ENCODE results near the gene MCM9. TPM values are rescaled to one million over a fixed set of nuclear protein-coding genes. Genes with fewer than 3 reads are reported as not detected.
A peak's percentile ranks its signal among the peaks of the same experiment; 100 is the strongest.

MCM9 gene
- total RNA-seq, 1 experiment from 2014 or later: 7.5 TPM

DNA sequence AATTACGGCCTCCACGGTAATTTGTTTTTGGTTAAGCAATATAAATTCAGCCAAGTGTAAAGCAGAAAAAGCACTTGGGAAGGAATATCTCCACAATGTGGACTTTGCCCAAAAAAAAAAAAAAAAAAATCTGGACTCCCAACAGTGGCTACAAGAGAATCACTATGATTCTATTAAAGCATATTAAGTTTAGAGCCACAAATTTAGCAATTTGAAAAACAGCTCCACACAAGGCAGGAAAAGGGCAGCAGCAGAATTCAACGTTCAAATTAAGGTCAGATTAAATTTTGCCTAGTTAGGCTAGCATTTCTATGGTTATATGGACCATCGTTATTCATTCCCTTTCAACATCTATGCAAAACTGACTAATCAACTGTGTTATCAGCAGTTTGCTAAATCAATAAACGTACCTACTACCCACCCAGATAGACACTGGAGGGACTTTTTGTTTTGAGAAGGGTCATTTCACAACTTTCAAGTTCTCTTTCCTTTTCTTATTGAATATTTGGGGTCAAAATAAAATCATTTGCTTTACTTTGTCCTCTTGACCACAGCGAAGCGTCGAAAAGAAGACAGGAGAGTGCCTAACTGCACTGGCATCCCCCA, 1.0 kb downstream of the MCM9 start:
- no peak for DNase-seq (ENCODE audit: extremely low read depth, low read depth)

DNA sequence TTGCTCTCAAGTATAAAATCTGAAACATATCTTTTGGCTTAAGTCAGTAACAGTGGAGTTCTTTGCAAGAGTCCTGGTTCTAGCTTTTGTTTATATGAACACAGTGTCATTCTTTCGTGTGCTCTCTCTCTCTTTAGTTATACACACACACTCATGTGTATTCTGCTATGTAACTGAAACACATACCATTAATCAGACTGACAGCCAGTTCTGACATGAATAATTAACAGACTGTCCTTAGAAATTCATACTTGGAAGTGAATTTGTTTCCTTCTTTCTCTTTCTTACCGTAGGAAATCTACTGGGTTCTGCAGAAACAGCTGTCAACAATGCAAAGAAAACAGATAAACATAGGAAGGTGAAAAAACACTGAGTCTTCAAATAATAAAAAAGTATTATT, 2.5 kb downstream of the MCM9 start:
- DNase-seq (ENCODE audit: extremely low read depth, low read depth): no peak

DNA sequence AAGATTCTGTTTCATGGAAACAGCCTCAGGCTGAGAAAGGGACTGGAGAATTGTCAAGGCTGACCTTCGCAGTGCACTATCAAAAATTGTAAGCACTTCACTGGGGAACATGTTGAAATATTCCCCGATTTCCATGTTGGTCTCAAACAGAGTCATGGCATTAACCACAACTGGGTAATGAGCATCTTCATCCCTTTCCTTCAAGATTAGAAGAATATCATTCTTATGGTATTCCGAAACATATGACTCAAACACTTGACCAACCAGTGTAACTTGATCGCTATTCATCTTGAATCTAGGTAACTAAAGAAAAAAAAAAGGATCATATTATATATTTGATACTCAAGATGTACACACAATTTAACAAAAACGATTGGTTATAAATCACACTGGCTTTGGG, 3.5 kb downstream of the MCM9 start:
- DNase-seq (ENCODE audit: extremely low read depth, low read depth): no peak

DNA sequence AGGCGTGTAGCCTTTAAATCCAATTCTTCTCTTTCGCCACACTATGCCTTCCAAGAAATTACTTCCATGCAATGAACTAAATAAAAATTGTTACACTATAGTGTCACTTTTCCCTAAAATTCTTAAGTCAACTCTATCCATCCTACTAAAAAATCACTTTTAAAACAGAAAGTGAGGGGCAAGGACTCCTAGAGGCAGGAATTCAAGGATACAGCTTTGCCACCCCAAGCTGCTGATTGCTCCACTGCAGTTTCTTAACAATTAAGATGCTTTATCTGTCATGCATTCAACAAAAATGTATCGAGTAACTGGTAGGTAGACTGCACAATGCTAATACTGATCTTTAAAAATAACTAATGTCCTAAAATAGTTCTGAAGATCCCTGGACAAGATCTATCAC, 4.3 kb downstream of the MCM9 start:
- DNase-seq (ENCODE audit: extremely low read depth, low read depth): no peak

DNA sequence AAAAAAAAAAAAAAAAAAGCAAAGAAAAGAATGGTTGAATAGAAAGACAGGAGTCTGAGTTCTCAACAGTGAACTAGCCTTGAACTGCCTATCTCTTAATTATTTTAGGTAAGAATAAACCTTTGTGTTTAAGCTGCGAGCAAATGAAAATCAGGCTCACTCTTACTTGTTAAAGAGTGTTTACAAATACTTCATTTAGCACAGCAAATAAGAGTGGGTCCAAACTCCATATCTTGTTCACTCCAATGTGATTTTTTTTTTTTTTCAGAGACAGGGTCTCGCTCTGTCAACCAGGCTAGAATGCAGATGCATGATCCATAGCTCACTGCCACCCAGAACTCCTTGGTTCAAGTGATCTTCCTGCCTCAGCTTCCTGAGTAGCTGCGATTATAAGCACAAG, 11.9 kb downstream of the MCM9 start:
- DNase-seq (ENCODE audit: extremely low read depth, low read depth): no peak

DNA sequence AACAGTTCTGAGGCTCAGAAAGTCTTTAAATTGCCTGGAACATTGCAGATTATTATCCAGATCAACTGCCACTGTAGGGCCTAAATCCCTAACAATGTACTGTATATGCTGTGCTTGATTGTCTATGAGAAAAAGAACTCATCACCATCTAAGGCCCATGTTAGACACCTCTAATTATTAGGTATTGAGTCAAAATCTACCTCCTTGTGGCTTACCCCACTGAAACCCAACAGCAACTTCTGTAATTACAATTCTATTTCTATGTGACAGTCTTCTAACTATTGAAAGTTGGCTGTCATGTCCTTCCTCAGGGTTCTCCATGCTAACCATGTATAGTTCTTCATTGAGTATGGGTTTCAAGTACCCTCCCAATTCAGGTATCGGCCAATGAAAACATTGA, 13.9 kb downstream of the MCM9 start:
- DNase-seq (ENCODE audit: extremely low read depth, low read depth): no peak

DNA sequence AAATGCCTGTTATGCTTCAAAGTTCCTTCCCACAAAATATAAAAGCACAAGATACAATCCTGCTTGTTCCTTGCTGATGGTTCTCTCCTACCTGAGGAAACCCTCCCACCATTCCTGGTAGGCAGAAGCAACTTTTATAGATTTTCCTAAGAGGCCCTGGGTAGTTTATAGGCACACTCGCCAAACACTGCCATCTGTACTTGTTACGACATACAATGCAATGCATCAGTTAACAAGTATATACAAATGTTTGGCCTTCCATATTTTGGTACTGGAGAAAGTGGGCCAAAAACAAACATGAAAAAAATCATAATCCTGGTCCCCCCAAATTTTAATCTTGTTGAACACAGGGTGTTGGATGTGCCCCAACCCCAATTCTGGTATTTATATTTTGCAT, 16.6 kb downstream of the MCM9 start:
- DNase-seq (ENCODE audit: extremely low read depth, low read depth): no peak

DNA sequence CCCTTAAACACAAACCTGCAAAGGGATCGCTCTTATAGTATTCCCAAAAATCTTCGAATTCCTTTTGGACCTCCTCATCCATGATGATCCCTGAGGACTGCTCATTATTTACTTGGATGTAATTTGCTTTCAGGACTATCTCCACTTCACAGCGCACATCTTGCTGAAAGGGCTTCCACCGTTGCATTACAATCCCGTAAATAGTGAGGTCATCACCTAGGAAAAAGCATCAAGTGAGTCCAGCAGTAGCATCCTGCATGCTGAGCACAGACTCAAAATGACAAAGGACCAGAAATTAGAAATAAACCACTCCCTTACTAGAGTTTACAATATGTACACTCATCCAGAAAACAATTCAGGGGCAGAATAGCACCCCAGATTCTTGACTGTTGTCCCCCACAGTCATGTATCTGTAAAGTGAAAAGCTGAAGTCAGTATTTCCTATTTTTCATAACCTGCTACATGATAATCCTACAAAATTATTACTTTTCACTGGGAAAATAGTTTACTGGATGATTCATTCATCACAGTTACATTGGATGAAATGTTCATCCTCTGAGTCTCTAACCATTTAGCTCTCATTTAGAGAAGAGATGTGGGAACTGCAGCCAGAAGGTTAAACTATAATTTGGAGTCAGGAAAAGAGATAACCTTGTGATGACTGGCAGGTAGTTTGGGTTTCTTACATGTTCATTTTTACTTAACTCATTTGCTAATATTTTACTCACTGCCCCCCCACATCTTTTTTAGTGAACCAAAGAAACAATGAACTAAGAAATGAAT, 17.2 kb downstream of the MCM9 start:
- no peak for DNase-seq (ENCODE audit: extremely low read depth, low read depth)

DNA sequence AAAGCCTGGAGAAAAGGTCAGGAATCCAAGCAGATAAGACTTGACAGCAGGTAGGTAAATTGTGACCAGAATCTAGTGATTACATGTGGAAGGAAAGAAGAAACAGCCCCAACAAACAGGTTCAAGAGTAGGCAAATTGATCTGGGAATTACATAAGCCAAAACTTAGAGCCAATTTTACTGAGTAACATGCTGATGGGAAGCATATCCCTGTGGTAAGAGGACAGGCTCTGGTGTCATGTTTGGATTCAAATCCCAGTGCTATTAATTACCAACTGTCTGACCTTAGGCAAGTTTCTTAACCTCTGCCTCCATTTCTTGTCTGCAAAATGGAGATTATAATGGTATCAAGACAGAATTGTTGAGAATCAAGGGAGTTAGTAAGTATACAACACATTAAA, 20.4 kb downstream of the MCM9 start:
- no peak for DNase-seq (ENCODE audit: extremely low read depth, low read depth)

DNA sequence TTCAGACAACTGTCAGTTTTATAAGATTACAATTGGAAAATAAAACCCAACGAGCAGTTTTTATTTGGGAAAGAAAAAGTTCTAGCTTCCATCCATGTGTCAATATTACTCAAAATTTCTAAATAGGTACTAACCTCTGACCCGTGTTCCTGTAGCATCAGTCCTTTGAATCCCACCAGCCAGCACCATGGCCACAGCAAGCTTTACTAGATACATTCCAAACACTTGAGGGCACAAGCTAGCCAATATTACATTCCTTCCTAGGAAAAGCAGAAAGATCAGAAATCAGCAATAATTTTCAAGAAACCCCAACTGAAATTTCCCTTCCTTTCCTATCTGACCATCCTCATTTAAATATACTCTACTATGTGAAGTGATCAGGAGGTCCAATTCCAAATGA, 21.8 kb downstream of the MCM9 start:
- DNase-seq (ENCODE audit: extremely low read depth, low read depth): no peak

DNA sequence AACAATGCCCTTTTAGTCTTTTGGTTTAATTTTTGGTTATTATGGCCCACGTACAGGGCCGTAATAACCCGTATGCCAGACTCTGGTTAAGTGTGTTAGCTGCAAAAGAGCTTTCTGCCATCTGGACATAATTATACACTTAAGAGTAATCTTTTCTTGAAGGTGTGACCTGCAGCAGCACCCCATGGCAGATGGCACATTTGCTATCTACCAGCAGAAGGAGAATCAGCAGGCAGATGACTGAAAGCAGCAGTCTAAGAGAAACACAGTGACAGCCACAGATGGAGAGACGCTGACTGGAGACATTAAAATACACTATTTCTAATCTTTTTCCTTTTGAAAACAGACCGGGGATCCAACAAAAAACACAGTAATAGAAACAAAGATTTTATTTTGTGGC, 22.3 kb downstream of the MCM9 start:
- DNase-seq (ENCODE audit: extremely low read depth, low read depth): no peak

DNA sequence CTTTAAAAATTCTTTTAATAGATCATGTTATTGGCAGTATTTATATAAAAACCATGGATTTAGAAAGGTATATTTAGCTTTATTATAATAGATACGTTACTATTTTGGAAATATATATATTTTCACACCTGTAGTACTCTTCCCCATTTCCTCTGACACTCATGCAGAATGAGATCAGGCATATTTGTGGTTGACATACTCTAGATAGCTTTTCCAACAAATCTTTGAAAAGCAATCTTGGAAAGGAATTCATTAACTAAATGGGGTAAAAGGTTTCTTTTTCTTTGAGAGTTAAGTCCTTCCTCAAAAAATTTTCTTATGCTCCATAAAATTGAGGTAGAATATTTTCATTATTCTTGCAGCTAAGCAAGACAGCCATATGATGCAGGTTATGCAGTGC, 26.5 kb downstream of the MCM9 start:
- DNase-seq (ENCODE audit: extremely low read depth, low read depth): no peak

DNA sequence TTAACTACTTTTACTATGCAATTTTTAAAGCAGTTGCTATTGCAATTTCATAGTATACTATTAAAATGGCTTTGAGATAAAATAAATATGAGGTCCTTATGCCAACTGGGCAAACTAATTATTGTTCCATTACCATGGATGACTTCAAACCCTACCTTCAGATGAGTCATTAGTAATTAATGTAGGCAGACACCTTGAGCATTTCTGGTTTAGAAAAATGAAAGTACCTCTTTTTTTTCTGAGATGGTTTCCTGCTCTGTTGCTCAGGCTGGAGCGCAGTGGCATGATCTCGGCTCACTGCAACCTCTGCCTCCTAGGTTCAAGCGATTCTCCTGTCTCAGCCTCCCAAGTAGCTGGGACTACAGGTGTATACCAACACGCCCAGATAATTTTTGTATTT, 29.1 kb downstream of the MCM9 start:
- no peak for DNase-seq (ENCODE audit: extremely low read depth, low read depth)

DNA sequence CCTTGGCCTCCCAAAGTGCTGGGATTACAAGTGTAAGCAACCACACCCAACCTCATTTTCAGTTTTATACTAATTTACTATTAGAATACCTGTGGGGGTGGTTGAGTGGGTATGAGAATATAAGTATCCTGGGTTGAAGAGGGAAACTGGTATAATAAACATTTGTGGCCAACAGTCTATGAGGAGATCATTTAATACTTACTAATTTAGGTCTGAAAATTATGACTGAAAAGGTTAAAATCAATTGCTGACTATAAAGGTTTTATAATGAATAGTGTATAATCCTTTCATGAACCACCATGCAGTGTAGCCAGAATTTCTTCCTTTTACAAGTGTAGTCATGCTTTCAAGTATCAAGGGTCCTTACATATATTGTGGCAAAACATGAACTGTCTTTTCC, 29.9 kb downstream of the MCM9 start:
- DNase-seq (ENCODE audit: extremely low read depth, low read depth): no peak

DNA sequence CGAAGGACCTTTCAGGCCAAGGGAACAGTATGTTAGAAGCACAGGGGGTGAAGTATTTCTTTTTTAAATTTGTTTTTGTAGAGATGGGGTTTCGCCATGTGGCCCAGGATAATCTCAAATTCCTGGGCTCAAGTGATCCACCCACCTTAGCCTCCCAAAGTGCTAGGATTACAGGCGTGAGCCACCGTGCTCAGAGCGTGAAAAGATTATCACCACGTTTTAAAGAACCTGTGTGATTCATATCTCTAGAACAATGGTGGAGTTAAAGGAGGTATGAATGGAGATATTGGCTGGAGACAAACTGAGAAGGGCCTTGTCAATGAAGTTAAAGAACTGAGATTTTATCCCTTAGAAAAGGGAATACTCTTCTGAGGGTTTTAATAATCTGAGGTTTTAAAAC, 31.3 kb downstream of the MCM9 start:
- DNase-seq (ENCODE audit: extremely low read depth, low read depth): no peak

DNA sequence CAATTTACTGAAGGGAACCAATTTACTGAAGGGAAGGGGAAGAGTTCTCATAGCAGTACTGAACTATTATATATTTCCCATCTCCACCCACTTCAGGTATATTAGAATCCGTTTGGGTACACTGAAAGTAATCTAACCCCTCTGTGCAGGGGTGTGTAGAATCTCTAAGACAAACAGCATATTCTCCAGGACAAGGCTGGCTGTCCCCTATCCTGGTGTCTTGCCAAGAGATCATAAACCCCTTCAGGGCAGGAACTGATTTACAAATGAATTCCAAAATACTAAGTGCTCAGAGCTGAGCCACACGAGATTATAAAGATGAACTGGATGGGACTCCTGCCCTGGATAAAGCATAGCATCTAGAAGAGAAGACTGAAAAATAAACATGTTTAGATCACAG, 31.8 kb downstream of the MCM9 start:
- no peak for DNase-seq (ENCODE audit: extremely low read depth, low read depth)

DNA sequence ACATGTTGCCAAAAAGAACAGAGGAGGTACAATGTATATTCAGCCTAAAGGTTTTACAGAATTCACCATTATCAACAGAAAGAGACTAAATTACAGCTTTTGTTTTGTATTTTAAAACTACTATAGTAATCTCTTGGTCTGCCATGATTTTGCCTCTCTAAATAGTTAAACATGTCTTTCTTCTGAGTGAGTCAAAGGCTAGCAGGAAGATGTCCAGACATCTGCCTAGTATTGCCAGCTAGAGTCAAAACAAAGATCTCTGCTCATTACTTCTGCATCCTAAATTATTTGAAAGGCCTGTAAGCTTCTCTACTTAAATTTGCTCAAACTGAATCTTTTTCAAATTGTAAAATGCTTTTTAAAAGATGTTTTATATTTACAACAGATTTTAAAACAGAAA, 32.2 kb downstream of the MCM9 start:
- no peak for DNase-seq (ENCODE audit: extremely low read depth, low read depth)

DNA sequence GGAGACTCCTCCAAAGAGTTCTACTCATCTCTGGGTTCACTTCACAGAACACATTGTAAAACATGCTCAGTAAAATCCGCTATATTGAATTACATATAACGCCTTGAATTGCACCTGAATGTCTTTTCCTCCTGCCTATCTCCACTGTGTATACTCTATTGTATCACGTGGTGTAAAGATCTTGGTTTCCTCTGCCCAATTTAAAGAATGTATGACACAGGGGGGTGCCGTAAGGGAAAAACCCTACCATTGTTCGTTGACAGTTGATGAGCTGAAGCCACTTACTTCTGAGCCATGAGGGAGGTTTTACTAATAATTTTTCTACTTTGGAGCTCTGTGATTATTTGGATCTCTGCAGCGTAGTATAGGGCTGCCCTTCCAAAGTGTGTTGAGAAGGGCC, 35.0 kb downstream of the MCM9 start:
- no peak for DNase-seq (ENCODE audit: extremely low read depth, low read depth)

DNA sequence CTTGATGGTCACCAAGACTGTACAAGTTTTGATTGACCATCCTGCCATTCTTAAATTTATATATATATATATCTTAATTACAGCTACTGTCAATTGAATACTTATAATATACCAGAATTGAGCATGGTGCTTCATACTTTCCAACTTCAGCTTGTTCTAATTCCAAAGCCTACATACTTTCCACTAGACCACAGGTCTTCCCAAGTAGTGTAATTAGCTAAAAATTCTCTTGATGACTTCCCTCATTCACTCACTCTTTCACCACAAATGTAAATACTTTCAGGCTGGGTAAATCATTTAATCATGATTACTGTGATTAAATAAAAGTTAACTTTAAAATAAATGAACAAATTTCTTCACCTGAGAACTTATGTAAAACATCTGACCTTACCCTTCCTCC, 37.6 kb downstream of the MCM9 start:
- no peak for DNase-seq (ENCODE audit: extremely low read depth, low read depth)

DNA sequence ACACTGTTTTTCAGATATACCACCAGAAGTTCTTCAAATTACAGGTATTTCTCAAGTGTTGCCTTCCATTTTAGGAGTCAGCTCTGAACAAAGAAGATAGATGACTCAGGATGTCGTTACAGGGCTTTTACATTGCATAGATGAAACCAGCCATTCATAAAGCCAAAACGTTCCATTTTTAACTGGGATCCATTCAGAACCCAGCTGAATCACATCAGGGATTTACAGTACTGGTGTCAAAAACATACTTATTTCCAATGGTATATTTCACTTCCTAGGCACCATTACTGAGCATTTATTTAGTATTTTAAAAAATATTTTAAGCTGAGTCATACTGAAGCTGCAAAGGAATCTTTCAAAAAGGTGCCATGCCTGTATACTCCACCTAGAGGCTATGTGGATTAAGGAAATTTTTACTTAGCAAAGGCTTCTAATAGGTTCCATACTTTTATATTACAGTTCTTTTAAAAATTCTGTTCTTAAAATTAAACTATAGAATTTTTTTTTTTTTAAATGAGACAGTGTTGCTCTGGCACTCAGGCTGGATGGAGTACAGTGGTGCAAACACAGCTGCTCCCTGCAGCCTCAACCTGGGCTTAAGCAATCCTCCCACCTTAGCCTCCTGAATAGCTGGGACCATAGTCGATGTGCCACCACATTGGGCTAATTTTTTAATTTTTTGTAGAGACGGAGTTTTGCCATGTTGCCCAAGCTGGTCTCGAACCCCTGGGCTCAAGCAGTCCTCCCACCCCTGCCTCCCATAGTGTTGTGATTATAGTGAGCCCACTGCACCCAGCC, 38.4 kb downstream of the MCM9 start:
- DNase-seq (ENCODE audit: extremely low read depth, low read depth): peak; percentile 59

DNA sequence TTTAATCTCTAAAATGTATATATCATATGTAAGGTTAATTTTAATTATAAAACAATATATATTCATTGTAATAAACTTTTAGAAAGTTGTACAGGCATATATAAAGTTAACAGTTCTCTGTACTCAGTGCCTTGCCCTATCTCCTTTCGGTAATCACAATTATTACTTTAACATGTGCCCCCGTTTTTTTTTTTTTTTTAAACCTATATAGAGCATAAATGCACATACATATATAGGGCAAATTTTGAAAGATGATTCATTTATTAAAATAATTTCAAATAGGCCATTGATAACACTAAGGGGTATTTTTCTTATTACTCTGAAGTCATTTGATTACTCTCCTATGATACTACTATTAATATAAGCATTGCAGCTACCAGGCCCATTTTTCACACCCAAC, 39.1 kb downstream of the MCM9 start:
- no peak for DNase-seq (ENCODE audit: extremely low read depth, low read depth)

DNA sequence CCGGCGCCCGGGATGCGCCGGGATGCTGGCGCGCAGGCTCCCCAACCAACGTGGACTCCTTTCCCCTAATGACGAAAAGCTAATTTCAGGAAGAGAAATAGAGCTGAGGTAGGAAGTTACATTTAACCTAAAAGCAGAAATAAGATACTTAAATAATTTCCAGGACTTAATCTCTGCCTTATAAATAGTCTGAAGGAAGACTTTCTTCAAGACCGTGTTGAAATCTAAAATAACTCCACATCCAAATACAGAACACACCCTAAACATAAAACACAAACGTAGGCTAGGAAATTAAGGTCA, 39.7 kb downstream of the MCM9 start:
- DNase-seq (ENCODE audit: extremely low read depth, low read depth): no peak
